NT2/D1 (cell line): ENCODE data around the gene ACOXL.

ENCODE experiments used
- DNase-seq: peaks from one replicate; pipeline ENCODE4 v3.0.0-alpha.2; 2011; ENCODE audit warnings: low read depth, low spot score
- H3K27me3 ChIP-seq: 2 replicates; pipeline ENCODE4 v1.6.0; 2011; ENCODE audit warnings: mild to moderate bottlenecking; ENCODE audit not compliant: insufficient read length, insufficient read depth
- H3K36me3 ChIP-seq: 2 replicates; pipeline ENCODE4 v1.6.1; 2011; ENCODE audit warnings: mild to moderate bottlenecking, low read length, mixed read lengths; ENCODE audit not compliant: insufficient read depth, insufficient read length
- H3K4me1 ChIP-seq: 2 replicates; pipeline ENCODE4 v1.5.1; 2011; ENCODE audit not compliant: insufficient read depth, insufficient read length
- H3K4me3 ChIP-seq: 2 replicates; pipeline ENCODE4 v1.5.1; 2011; ENCODE audit warnings: low read depth; ENCODE audit not compliant: insufficient read length
- H3K9ac ChIP-seq: 2 replicates; pipeline ENCODE4 v1.6.0; 2011; ENCODE audit warnings: low read depth; ENCODE audit not compliant: insufficient read length
- H3K9me3 ChIP-seq: 2 replicates; pipeline ENCODE4 v1.5.1; 2011; ENCODE audit warnings: mild to moderate bottlenecking, low read length; ENCODE audit not compliant: insufficient read depth
- SUZ12 ChIP-seq: IDR thresholded peaks from 2 replicates; pipeline ENCODE4 v1.6.1; 2011; ENCODE audit not compliant: insufficient read length, insufficient read depth; ENCODE audit errors: extremely low read depth
- YY1 ChIP-seq: IDR thresholded peaks from 2 replicates; pipeline ENCODE4 v1.6.1; 2011; ENCODE audit not compliant: insufficient read length, insufficient read depth
- ZNF274 ChIP-seq: IDR thresholded peaks from 2 replicates; pipeline ENCODE4 v1.6.1; 2011; ENCODE audit warnings: mild to moderate bottlenecking, low read depth, low read length

The ACOXL gene

GRCh38 chr2:111049792-111050640 is 317.6 kb downstream of the ACOXL start:
- Histone ChIP-seq H3K4me1 (no peaks in the 10 kb centered on the region), H3K36me3 (no peaks in the 10 kb centered on the region), H3K27me3 (no peaks in the 10 kb centered on the region), H3K9ac (no peak overlapping the region), H3K4me3 (no peak overlapping the region), H3K9me3 (no peaks in the 10 kb centered on the region)
- TF ChIP-seq YY1 (no peak), ZNF274 (no peak), SUZ12 (no peak)
- no peak for DNase-seq

GRCh38 chr2:111050701-111051376 is 318.5 kb downstream of the ACOXL start:
- H3K36me3 ChIP-seq = no peaks in the 10 kb centered on the region
- H3K4me3 ChIP-seq = no peak overlapping the region
- DNase-seq = no peak
- no peaks in the 10 kb centered on the region for H3K4me1 ChIP-seq
- TF ChIP-seq SUZ12 (no peak), YY1 (no peak), ZNF274 (no peak)
- H3K27me3 ChIP-seq = no peaks in the 10 kb centered on the region
- no peaks in the 10 kb centered on the region for H3K9me3 ChIP-seq
- no peak overlapping the region for H3K9ac ChIP-seq

GRCh38 chr2:111052621-111053020 is 320.2 kb downstream of the ACOXL start:
- Histone ChIP-seq H3K4me3 (no peak overlapping the region), H3K9me3 (no peaks in the 10 kb centered on the region), H3K36me3 (no peaks in the 10 kb centered on the region), H3K9ac (no peak overlapping the region), H3K27me3 (no peaks in the 10 kb centered on the region), H3K4me1 (no peaks in the 10 kb centered on the region)
- no peak for DNase-seq
- no peak for TF ChIP-seq SUZ12
- no peak for TF ChIP-seq ZNF274
- no peak for TF ChIP-seq YY1

- TF ChIP-seq SUZ12 (no peak), YY1 (no peak)
- no peaks in the 10 kb centered on the region for H3K4me1 ChIP-seq
- H3K27me3 ChIP-seq = no peaks in the 10 kb centered on the region
- H3K4me3 ChIP-seq = no peak overlapping the region
- no peak overlapping the region for H3K9ac ChIP-seq
- DNase-seq = no peak
- no peaks in the 10 kb centered on the region for H3K9me3 ChIP-seq
- H3K36me3 ChIP-seq = no peaks in the 10 kb centered on the region
Observed at GRCh38 chr2:111053266-111053665, 320.9 kb downstream of the ACOXL start.

- TF ChIP-seq ZNF274 (no peak), SUZ12 (no peak), YY1 (no peak)
- Histone ChIP-seq H3K4me3 (no peak overlapping the region), H3K9ac (no peak overlapping the region), H3K9me3 (no peaks in the 10 kb centered on the region), H3K27me3 (no peaks in the 10 kb centered on the region), H3K36me3 (no peaks in the 10 kb centered on the region), H3K4me1 (no peaks in the 10 kb centered on the region)
- no peak for DNase-seq
Observed at GRCh38 chr2:111053825-111054515, 321.6 kb downstream of the ACOXL start.

GRCh38 chr2:111054791-111055691 is 322.7 kb downstream of the ACOXL start:
- no peaks in the 10 kb centered on the region for H3K27me3 ChIP-seq
- no peaks in the 10 kb centered on the region for H3K4me1 ChIP-seq
- no peak overlapping the region for H3K4me3 ChIP-seq
- DNase-seq = no peak
- no peak for TF ChIP-seq SUZ12
- no peak for TF ChIP-seq ZNF274
- no peak for TF ChIP-seq YY1
- H3K36me3 ChIP-seq = no peaks in the 10 kb centered on the region
- no peak overlapping the region for H3K9ac ChIP-seq
- peaks cover under 1% of the 10 kb centered on the region; the same call in 1 of the 2 replicates for H3K9me3 ChIP-seq
